GM18526 (cell line): ENCODE measurements around the gene PRR7.

ENCODE experiments used
- POLR2A ChIP-seq: IDR thresholded peaks from 3 replicates; pipeline ENCODE4 v1.6.1; 2011; ENCODE audit not compliant: insufficient read length; ENCODE audit errors: extremely low read depth

PRR7 gene

GRCh38 chr5:177446200-177447065, at the start of gene PRR7:
TSS of gene PRR7 (plus strand) at chr5:177446814. CDS start at chr5:177455068, 8,254 bp downstream.
- TF ChIP-seq POLR2A: peak; percentile 59

- TF ChIP-seq POLR2A: no peak
These were observed 48.7 kb upstream of the PRR7 start for GRCh38 chr5:177397875-177398390.

GRCh38 chr5:177399997-177400868, 46.4 kb upstream of the PRR7 start, which contains the start of gene PFN3:
TSS of gene PFN3 (minus strand) at chr5:177400661. CDS start at chr5:177400576, 85 bp downstream.
- no peak for TF ChIP-seq POLR2A

- no peak for TF ChIP-seq POLR2A
These were observed 44.2 kb upstream of the PRR7 start for GRCh38 chr5:177402271-177403043.

- no peak for TF ChIP-seq POLR2A
These were observed 43.4 kb upstream of the PRR7 start for GRCh38 chr5:177403102-177403791.

- TF ChIP-seq POLR2A: peak; percentile 25
These were observed 42.6 kb upstream of the PRR7 start for GRCh38 chr5:177403792-177404640.

GRCh38 chr5:177404641-177405179, 41.9 kb upstream of the PRR7 start:
- no peak for TF ChIP-seq POLR2A

GRCh38 chr5:177405312-177405711, 41.3 kb upstream of the PRR7 start:
- no peak for TF ChIP-seq POLR2A

- no peak for TF ChIP-seq POLR2A
These were observed 40.8 kb upstream of the PRR7 start for GRCh38 chr5:177405805-177406204.

- no peak for TF ChIP-seq POLR2A
These were observed 37.4 kb upstream of the PRR7 start, which contains the start of gene F12 for GRCh38 chr5:177409043-177409801. TSS of gene F12 (minus strand) at chr5:177409564. CDS start at chr5:177409527, 37 bp downstream.

GRCh38 chr5:177410575-177410974, 36.0 kb upstream of the PRR7 start:
- TF ChIP-seq POLR2A: no peak

- peak; percentile 21 for TF ChIP-seq POLR2A
These were observed 33.9 kb upstream of the PRR7 start for GRCh38 chr5:177412603-177413233.

- no peak for TF ChIP-seq POLR2A
These were observed 32.1 kb upstream of the PRR7 start for GRCh38 chr5:177414481-177414880.
